Neutrophil (primary cell): ENCODE data around the gene FAF1.

Experiments
- H3K27ac ChIP-seq: fragments of 200-600 bp; sonication (generic); 2 replicates; pipeline ENCODE4 v1.5.1; 2016; ENCODE audit warnings: mild to moderate bottlenecking, moderate library complexity
- H3K27me3 ChIP-seq: fragments of 200-600 bp; sonication (generic); 2 replicates; pipeline ENCODE4 v1.6.0; 2016; ENCODE audit warnings: mild to moderate bottlenecking
- H3K36me3 ChIP-seq: fragments of 200-600 bp; sonication (generic); 2 replicates; pipeline ENCODE4 v1.5.1; 2017
- H3K4me1 ChIP-seq, 2 experiments: fragments of 200-600 bp in 1 of 2; sonication (generic) in 1 of 2; 1 replicate in 1 of 2; 2 replicates in 1 of 2; pipeline versions ENCODE4 v1.5.1 to v1.6.1; 2013 to 2016; ENCODE audit warnings: low read depth in 1 of 2, low read length in 1 of 2, mild to moderate bottlenecking in 1 of 2, moderate library complexity in 1 of 2; ENCODE audit not compliant: control insufficient read depth in 1 of 2, insufficient read depth in 1 of 2
- H3K4me3 ChIP-seq, 2 experiments: fragments of 200-600 bp in 1 of 2; sonication (generic) in 1 of 2; 1 replicate in 1 of 2; 2 replicates in 1 of 2; pipeline ENCODE4 v1.5.1; 2013 to 2016; ENCODE audit warnings: low read depth in 1 of 2, low read length in 1 of 2, mild to moderate bottlenecking in 1 of 2, moderate library complexity in 1 of 2
- H3K9me3 ChIP-seq: fragments of 200-600 bp; sonication (generic); 2 replicates; pipeline ENCODE4 v1.5.1; 2016
- TF ChIP-seq, protein P1 (sequence below): fragments of 200-600 bp; sonication (generic); IDR thresholded peaks from 2 replicates; pipeline ENCODE4 v1.5.1; 2016; ENCODE audit warnings: antibody characterized with exemption

Gene FAF1

DNA sequence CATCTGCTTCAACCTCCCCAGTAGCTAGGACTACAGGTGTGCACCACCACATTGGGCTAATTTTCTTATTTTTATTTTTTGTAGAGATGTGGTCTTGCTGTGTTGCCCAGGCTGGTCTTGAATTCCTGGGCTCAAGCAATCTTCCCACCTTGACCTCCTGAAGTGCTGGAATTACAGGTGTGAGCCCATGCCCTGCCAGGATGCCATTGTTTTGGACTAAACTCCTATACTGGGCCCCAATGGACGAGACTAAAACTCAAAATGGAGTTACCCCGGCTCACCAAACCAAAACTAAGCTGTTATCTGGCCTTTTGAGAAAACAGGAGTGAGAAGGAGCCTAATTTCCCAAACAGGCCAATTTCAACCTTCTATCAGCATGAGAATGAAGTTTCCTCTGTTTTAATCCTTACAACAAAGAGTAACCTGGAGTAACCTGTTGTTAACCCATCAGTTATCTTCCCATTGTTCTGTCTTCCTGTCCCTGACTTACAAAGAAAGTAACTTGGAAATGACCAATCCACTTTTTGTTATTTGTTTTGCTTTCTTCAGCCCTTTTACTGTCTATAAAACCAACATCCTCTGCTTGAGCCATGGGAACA is 566.4 kb downstream of the FAF1 start:
- H3K36me3 ChIP-seq, result no peaks in the 10 kb centered on the region
- no peak overlapping the region for H3K27ac ChIP-seq
- TF ChIP-seq, protein P1, sequence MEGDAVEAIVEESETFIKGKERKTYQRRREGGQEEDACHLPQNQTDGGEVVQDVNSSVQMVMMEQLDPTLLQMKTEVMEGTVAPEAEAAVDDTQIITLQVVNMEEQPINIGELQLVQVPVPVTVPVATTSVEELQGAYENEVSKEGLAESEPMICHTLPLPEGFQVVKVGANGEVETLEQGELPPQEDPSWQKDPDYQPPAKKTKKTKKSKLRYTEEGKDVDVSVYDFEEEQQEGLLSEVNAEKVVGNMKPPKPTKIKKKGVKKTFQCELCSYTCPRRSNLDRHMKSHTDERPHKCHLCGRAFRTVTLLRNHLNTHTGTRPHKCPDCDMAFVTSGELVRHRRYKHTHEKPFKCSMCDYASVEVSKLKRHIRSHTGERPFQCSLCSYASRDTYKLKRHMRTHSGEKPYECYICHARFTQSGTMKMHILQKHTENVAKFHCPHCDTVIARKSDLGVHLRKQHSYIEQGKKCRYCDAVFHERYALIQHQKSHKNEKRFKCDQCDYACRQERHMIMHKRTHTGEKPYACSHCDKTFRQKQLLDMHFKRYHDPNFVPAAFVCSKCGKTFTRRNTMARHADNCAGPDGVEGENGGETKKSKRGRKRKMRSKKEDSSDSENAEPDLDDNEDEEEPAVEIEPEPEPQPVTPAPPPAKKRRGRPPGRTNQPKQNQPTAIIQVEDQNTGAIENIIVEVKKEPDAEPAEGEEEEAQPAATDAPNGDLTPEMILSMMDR, result no peak
- no peaks in the 10 kb centered on the region for H3K9me3 ChIP-seq
- H3K4me1 ChIP-seq, result no peaks in the 10 kb centered on the region
- H3K4me3 ChIP-seq, result no peak overlapping the region
- H3K27me3 ChIP-seq, result peaks cover 54% of the 10 kb centered on the region
